HCT116 (cell line): ENCODE results near the gene DDX53. TPM values are rescaled to one million over a fixed set of nuclear protein-coding genes. Genes with fewer than 3 reads are reported as not detected.

Source experiments
- ATAC-seq: fragments of 200-7000 bp; cut with Tn5 transposase; 2 replicates; pipeline ENCODE4 v1.9.1; 2020; ENCODE audit warnings: mild to moderate bottlenecking, moderate library complexity
- BruUV-seq: library from RNA; stranded (reverse); fragments of 400-500 nt; replicated peaks from 2 replicates; lab custom pipeline; 2021; lab: Mats Ljungman, UMichigan
- CTCF ChIA-PET: fragments of 300-600 bp; sonication (Branson Sonifier 250); formaldehyde crosslinking; loops from one replicate; lab custom pipeline; 2021; ENCODE audit warnings: antibody characterized with exemption; lab: Charles Lee
- POLR2A ChIA-PET: fragments of 300-600, 350-600 bp; sonication (Branson Sonifier 250); formaldehyde crosslinking; loops from one replicate; lab custom pipeline; 2021; ENCODE audit warnings: antibody characterized with exemption; lab: Charles Lee
- RAD21 ChIA-PET, 2 experiments: fragments of 300-600 bp; sonication (Branson Sonifier 250); formaldehyde crosslinking; loops; one replicate each; lab custom pipeline; 2023; ENCODE audit warnings: low total read pairs in 2 of 2; ENCODE audit not compliant: uncharacterized antibody in 2 of 2, unreplicated experiment in 2 of 2, low non-redundant PET in 1 of 2; lab: Charles Lee
- DNase-seq: peaks from one replicate; pipeline ENCODE4 v3.0.0-alpha.2; 2010; ENCODE audit warnings: low read depth, low spot score
- H2AFZ ChIP-seq: fragments of 200-600 bp; shearing (Covaris generic), sonication (generic); 2 replicates; pipeline ENCODE4 v1.6.1; 2017; ENCODE audit warnings: low read depth, mixed run types, mixed read lengths, antibody characterized with exemption, low read length; ENCODE audit not compliant: poor library complexity, severe bottlenecking
- H3K27ac ChIP-seq: 2 replicates; pipeline ENCODE4 v1.5.1; 2012; ENCODE audit warnings: low read depth, low read length
- H3K27me3 ChIP-seq: fragments of 200-600 bp; sonication (generic); 2 replicates; pipeline ENCODE4 v1.6.1; 2016; ENCODE audit warnings: mixed run types, low read length, mixed read lengths; ENCODE audit not compliant: insufficient read depth
- H3K36me3 ChIP-seq, 2 experiments: fragments of 200-500 bp in 1 of 2; fragments of 200-600 bp in 1 of 2; sonication (Bioruptor generic) in 1 of 2; sonication (generic) in 1 of 2; 2 replicates each; pipeline versions ENCODE4 v1.5.1 to v1.6.1; 2014 to 2016; ENCODE audit warnings: low read length in 2 of 2, inconsistent platforms in 1 of 2, mixed read lengths in 1 of 2, mixed run types in 1 of 2; ENCODE audit not compliant: insufficient read depth in 2 of 2, control insufficient read depth in 1 of 2
- H3K4me1 ChIP-seq, 2 experiments: fragments of 200-600 bp in 1 of 2; sonication (generic) in 1 of 2; 2 replicates each; pipeline versions ENCODE4 v1.5.1 to v1.6.1; 2012 to 2017; ENCODE audit warnings: low read length in 2 of 2, inconsistent platforms in 1 of 2, mild to moderate bottlenecking in 1 of 2, mixed read lengths in 1 of 2, mixed run types in 1 of 2, moderate library complexity in 1 of 2; ENCODE audit not compliant: insufficient read depth in 2 of 2, control insufficient read depth in 1 of 2
- H3K4me2 ChIP-seq: fragments of 200-600 bp; sonication (generic); 2 replicates; pipeline ENCODE4 v1.6.1; 2017; ENCODE audit warnings: mixed run types, low read length, mixed read lengths
- H3K4me3 ChIP-seq, 2 experiments: fragments of 200-600 bp in 1 of 2; sonication (generic) in 1 of 2; replicated peaks in 1 of 2; 2 replicates each; pipeline ENCODE4 v1.5.1; 2011 to 2016; ENCODE audit warnings: low read length in 2 of 2, control low read depth in 1 of 2, low read depth in 1 of 2, mild to moderate bottlenecking in 1 of 2, mixed read lengths in 1 of 2, mixed run types in 1 of 2
- H3K79me2 ChIP-seq: fragments of 200-600 bp; sonication (generic); 2 replicates; pipeline ENCODE4 v1.6.1; 2017; ENCODE audit warnings: mild to moderate bottlenecking, mixed run types, low read length, moderate library complexity, mixed read lengths; ENCODE audit not compliant: insufficient read depth
- H3K9ac ChIP-seq: fragments of 200-600 bp; sonication (generic); 2 replicates; pipeline ENCODE4 v1.6.1; 2016; ENCODE audit warnings: low read length, mixed read lengths
- H3K9me2 ChIP-seq: fragments of 200-600 bp; sonication (generic), shearing (Covaris generic); 2 replicates; pipeline ENCODE4 v1.6.1; 2017; ENCODE audit warnings: mixed run types, mild to moderate bottlenecking, moderate library complexity; ENCODE audit not compliant: insufficient read depth
- H3K9me3 ChIP-seq, 2 experiments: fragments of 200-500 bp in 1 of 2; fragments of 200-600 bp in 1 of 2; sonication (Bioruptor generic) in 1 of 2; sonication (generic) in 1 of 2; 2 replicates each; pipeline ENCODE4 v1.6.1; 2014 to 2017; ENCODE audit warnings: low read length in 2 of 2, mixed read lengths in 2 of 2, inconsistent platforms in 1 of 2, low read depth in 1 of 2, mild to moderate bottlenecking in 1 of 2, mixed run types in 1 of 2, moderate library complexity in 1 of 2; ENCODE audit not compliant: control insufficient read depth in 1 of 2, insufficient read depth in 1 of 2
- H4K20me1 ChIP-seq: fragments of 200-600 bp; sonication (generic), shearing (Covaris generic); 2 replicates; pipeline ENCODE4 v1.6.1; 2017; ENCODE audit warnings: mixed run types, mild to moderate bottlenecking, moderate library complexity; ENCODE audit not compliant: insufficient read depth
- CBX3 ChIP-seq: IDR thresholded peaks from 2 replicates; pipeline ENCODE4 v1.6.1; 2012; ENCODE audit warnings: low read depth
- ELF1 ChIP-seq: IDR thresholded peaks from 2 replicates; pipeline ENCODE4 v1.6.1; 2012; ENCODE audit warnings: low read depth, borderline replicate concordance
- EZH2 ChIP-seq: fragments of 200-600 bp; sonication (generic); IDR thresholded peaks from 2 replicates; pipeline ENCODE4 v1.6.1; 2017; ENCODE audit warnings: antibody characterized with exemption, mixed run types
- FOSL1 ChIP-seq: IDR thresholded peaks from 2 replicates; pipeline ENCODE4 v1.6.1; 2012; ENCODE audit warnings: low read depth
- POLR2AphosphoS5 ChIP-seq: IDR thresholded peaks from 2 replicates; pipeline ENCODE4 v1.6.1; 2011; ENCODE audit warnings: mild to moderate bottlenecking, low read depth, low read length, moderate library complexity
- SP1 ChIP-seq: IDR thresholded peaks from 2 replicates; pipeline ENCODE4 v1.6.1; 2012; ENCODE audit warnings: low read depth
- YY1 ChIP-seq: IDR thresholded peaks from 2 replicates; pipeline ENCODE4 v1.6.1; 2011; ENCODE audit warnings: low read length, low read depth, moderate library complexity, mild to moderate bottlenecking; ENCODE audit not compliant: insufficient replicate concordance; ENCODE audit errors: extremely low read depth
- ZNF274 ChIP-seq: fragments of 200-500 bp; sonication (Bioruptor generic); IDR thresholded peaks from 2 replicates; pipeline ENCODE4 v1.6.1; 2014; ENCODE audit warnings: mild to moderate bottlenecking, low read depth, low read length, inconsistent platforms
- intact Hi-C: fragments of 100-400 bp; cut with micrococcal nuclease; formaldehyde crosslinking; loops from 2 replicates; pipeline ENCODE4 v1.10.0; 2022
- total RNA-seq: library from RNA; stranded (reverse); gene quantifications from one replicate; pipeline ENCODE4 v1.2.1, GENCODE V29; 2021; ENCODE audit not compliant: unreplicated experiment
- TF ChIP-seq, protein P1 (sequence below): IDR thresholded peaks from 2 replicates; pipeline ENCODE4 v1.6.1; 2012; ENCODE audit warnings: low read depth
- TF ChIP-seq, protein P2 (sequence below): IDR thresholded peaks from 2 replicates; pipeline ENCODE4 v1.6.1; 2012
- TF ChIP-seq, protein P3 (sequence below): IDR thresholded peaks from 2 replicates; pipeline ENCODE4 v1.6.1; 2011; ENCODE audit warnings: mild to moderate bottlenecking, low read length, moderate library complexity; ENCODE audit not compliant: insufficient replicate concordance; ENCODE audit errors: extremely low read depth

The DDX53 gene
- total RNA-seq, 1 experiment from 2014 or later: not detected

DNA sequence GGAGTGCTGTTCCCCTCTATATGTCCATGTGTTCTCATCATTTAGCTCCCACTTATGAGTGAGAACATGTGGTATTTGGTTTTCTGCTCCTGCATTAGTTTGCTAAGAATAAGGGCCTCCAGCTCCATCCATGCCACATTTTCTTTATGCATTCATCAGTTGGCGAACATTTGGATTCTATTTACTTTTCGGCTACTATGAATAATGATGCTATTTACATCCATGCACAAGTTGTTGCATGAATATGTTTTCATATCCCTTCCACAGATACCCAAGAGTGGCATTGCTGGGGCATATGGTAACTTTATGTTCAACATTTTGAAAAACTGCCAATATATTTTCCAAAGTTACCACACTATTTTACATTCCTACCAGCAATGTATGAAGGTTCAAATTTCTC lies 13.8 kb upstream of the DDX53 start:
- POLR2A ChIA-PET: no interaction called here
- TF ChIP-seq ELF1 (no peak), CBX3 (no peak), SP1 (no peak), EZH2 (no peak), POLR2AphosphoS5 (no peak), FOSL1 (no peak), YY1 (no peak), ZNF274 (no peak)
- TF ChIP-seq, protein P1, sequence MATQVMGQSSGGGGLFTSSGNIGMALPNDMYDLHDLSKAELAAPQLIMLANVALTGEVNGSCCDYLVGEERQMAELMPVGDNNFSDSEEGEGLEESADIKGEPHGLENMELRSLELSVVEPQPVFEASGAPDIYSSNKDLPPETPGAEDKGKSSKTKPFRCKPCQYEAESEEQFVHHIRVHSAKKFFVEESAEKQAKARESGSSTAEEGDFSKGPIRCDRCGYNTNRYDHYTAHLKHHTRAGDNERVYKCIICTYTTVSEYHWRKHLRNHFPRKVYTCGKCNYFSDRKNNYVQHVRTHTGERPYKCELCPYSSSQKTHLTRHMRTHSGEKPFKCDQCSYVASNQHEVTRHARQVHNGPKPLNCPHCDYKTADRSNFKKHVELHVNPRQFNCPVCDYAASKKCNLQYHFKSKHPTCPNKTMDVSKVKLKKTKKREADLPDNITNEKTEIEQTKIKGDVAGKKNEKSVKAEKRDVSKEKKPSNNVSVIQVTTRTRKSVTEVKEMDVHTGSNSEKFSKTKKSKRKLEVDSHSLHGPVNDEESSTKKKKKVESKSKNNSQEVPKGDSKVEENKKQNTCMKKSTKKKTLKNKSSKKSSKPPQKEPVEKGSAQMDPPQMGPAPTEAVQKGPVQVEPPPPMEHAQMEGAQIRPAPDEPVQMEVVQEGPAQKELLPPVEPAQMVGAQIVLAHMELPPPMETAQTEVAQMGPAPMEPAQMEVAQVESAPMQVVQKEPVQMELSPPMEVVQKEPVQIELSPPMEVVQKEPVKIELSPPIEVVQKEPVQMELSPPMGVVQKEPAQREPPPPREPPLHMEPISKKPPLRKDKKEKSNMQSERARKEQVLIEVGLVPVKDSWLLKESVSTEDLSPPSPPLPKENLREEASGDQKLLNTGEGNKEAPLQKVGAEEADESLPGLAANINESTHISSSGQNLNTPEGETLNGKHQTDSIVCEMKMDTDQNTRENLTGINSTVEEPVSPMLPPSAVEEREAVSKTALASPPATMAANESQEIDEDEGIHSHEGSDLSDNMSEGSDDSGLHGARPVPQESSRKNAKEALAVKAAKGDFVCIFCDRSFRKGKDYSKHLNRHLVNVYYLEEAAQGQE: no peak
- TF ChIP-seq, protein P2, sequence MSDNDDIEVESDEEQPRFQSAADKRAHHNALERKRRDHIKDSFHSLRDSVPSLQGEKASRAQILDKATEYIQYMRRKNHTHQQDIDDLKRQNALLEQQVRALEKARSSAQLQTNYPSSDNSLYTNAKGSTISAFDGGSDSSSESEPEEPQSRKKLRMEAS: no peak
- TF ChIP-seq, protein P3, sequence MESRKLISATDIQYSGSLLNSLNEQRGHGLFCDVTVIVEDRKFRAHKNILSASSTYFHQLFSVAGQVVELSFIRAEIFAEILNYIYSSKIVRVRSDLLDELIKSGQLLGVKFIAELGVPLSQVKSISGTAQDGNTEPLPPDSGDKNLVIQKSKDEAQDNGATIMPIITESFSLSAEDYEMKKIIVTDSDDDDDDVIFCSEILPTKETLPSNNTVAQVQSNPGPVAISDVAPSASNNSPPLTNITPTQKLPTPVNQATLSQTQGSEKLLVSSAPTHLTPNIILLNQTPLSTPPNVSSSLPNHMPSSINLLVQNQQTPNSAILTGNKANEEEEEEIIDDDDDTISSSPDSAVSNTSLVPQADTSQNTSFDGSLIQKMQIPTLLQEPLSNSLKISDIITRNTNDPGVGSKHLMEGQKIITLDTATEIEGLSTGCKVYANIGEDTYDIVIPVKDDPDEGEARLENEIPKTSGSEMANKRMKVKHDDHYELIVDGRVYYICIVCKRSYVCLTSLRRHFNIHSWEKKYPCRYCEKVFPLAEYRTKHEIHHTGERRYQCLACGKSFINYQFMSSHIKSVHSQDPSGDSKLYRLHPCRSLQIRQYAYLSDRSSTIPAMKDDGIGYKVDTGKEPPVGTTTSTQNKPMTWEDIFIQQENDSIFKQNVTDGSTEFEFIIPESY: no peak
- CTCF ChIA-PET: no interaction called here

More for the DNA sequence above, 13.8 kb upstream of the DDX53 start:
- DNase-seq (no peak), ATAC-seq (no peak)
- Histone ChIP-seq H3K9ac (no peak overlapping the region), H3K4me2 (no peak overlapping the region), H3K9me2 (no peaks in the 10 kb centered on the region), H4K20me1 (no peaks in the 10 kb centered on the region), H3K27me3 (no peaks in the 10 kb centered on the region), H3K4me3 (no peak overlapping the region), H3K79me2 (no peaks in the 10 kb centered on the region), H3K4me1 (no peaks in the 10 kb centered on the region), H2AFZ (no peak overlapping the region), H3K9me3 (no peaks in the 10 kb centered on the region), H3K27ac (no peak overlapping the region), H3K36me3 (no peaks in the 10 kb centered on the region)
- RAD21 ChIA-PET: no interaction called here
- no TSS peak for BruUV-seq
- intact Hi-C loops: no loop called here
